Left cardiac atrium (tissue), 4 donors: ENCODE data around the gene OR1D5. TPM values are rescaled to one million over a fixed set of nuclear protein-coding genes. Genes with fewer than 3 reads are reported as not detected.

Experiments used
- ATAC-seq, 2 donors: fragments of 200-7000 bp; cut with Tn5 transposase; one replicate each; pipeline ENCODE4 v1.9.1; 2020; ENCODE audit warnings: mild to moderate bottlenecking in 2 of 2, moderate library complexity in 2 of 2
- DNase-seq: peaks from one replicate; pipeline ENCODE4 v3.0.0-alpha.2; 2020
- intact Hi-C, 2 donors: fragments of 100-400 bp; cut with DNase I; formaldehyde crosslinking; loops; one replicate each; pipeline versions ENCODE4 v1.14.1 to v1.15.1; 2022 to 2023
- total RNA-seq, 2 donors: library from RNA; stranded (reverse); fragmentation: NEBNext Ultra II Directional; extraction: Animal tissue kit (Norgen Biotek cat#: 25700); gene quantifications; one replicate each; pipeline ENCODE4 v1.2.1, GENCODE V29; 2021
- donor health status: DM: no; HTN: yes; CAD: no.
- donor health status: DM: no; HTN: yes; CAD: no; lungs with severe emphysema.
- donor health status: DM: yes; HTN: yes; CAD: no.
- donor health status: Dilated cardiomyopathy.

The OR1D5 gene
- total RNA-seq, 2 donors from 2014 or later: not detected

DNA sequence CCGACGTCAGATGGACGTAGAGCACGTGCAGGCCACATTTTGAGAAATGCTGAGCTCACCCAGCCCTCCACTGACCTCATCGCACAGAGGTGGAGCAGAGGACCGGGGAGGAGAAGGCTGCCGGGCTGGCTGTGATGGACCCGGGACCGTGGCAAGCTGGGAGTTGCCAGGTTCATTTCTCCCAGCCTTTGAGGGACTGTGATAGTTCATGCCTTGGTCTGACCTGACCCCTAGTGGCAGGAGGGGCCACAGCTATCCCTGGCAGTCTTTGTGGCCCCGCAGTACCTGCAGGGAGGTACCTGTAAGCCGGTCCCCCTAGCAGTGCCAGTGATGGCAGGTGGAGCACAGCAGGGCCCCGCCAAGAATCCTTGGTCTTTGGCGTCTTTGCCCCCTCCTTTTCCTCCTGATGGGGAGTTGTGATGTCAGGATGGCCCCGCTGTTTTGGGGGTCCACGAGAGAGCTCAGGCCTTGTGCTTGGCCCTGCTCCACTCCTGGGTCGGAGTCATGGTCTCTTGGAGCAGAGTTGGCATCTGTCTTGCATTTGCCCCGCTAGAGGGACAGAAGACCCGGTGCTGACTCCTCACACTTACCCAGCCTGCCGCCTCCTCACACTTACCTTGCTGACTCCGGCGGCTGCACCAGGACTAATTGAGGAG, 50.4 kb downstream of the OR1D5 start:
- peak; percentile 89 to 91 for ATAC-seq
- peak; percentile 66 for DNase-seq

More for the DNA sequence above, 50.4 kb downstream of the OR1D5 start:
- intact Hi-C loops: loop anchor here (1.0 to 5.0 kb wide), 3 partner anchors 166 to 186 kb away; no protein-coding TSS in a partner anchor

Other genes with a start within 250 kb of the OR1D5 start
- not detected for gene OR1D2, start 40.8 kb upstream of the OR1D5 start, total RNA-seq
- gene OR1G1, start 63.9 kb upstream of the OR1D5 start, total RNA-seq: not detected
- gene OR1A2, start 133.9 kb upstream of the OR1D5 start, total RNA-seq: not detected
- gene OR1A1, start 144.1 kb upstream of the OR1D5 start, total RNA-seq: not detected
- under 1 TPM in 1 of 2 donors, not detected in 1; 0.12 TPM for gene OR3A1, start 234.8 kb upstream of the OR1D5 start, total RNA-seq